ENCODE results near the gene EFHD1.

GRCh38 chr2:232697059-232697806 is 63.8 kb downstream of the EFHD1 start, which contains the start of gene GIGYF2:
- TF ChIP-seq CTCF (conservative IDR thresholded peaks at IDR 0.05; ENCODE audit: low read depth in 2 of 2) (no peak), EZH2 (IDR thresholded peaks at IDR 0.05; ENCODE audit: low read depth, unreplicated experiment) (no peak), ETS1 (IDR thresholded peaks at IDR 0.05) (no peak)

Measured in GM23338 (cell line).